Measurements from ENCODE around the gene SLC35F3.

The SLC35F3 gene

DNA sequence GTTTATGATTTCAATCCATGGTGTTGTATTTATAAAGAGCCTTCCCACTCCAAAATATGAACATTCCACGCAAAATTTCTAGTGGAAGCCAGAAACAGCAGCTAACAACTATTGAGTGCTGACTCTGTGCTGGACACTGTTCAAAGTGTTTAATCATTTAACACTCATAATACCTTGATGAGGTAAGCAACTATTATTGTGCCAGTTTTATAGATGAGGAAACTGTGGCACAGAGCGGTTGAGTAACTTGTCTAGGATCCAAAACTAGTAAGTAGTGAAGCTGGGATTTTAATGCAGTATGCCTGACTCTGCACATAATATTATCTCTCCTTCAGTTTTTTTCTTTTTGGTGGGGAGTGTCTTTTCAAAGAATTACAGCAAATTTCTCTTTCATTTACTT, 228.3 kb downstream of the SLC35F3 start:
- DNase-seq (ENCODE audit: low read depth), result no peak
- no peak overlapping the region for H3K4me3 ChIP-seq (ENCODE audit: low read depth, low read length)
- TF ChIP-seq, protein P1, sequence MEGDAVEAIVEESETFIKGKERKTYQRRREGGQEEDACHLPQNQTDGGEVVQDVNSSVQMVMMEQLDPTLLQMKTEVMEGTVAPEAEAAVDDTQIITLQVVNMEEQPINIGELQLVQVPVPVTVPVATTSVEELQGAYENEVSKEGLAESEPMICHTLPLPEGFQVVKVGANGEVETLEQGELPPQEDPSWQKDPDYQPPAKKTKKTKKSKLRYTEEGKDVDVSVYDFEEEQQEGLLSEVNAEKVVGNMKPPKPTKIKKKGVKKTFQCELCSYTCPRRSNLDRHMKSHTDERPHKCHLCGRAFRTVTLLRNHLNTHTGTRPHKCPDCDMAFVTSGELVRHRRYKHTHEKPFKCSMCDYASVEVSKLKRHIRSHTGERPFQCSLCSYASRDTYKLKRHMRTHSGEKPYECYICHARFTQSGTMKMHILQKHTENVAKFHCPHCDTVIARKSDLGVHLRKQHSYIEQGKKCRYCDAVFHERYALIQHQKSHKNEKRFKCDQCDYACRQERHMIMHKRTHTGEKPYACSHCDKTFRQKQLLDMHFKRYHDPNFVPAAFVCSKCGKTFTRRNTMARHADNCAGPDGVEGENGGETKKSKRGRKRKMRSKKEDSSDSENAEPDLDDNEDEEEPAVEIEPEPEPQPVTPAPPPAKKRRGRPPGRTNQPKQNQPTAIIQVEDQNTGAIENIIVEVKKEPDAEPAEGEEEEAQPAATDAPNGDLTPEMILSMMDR (IDR thresholded peaks at IDR 0.05; ENCODE audit: low read depth, low read length), result no peak
- TF ChIP-seq POLR2A (IDR thresholded peaks at IDR 0.05; ENCODE audit: extremely low read depth, insufficient read length), result no peak

- no peak overlapping the region for H3K4me3 ChIP-seq (ENCODE audit: low read depth, low read length)
- no peak for TF ChIP-seq MYC (IDR thresholded peaks at IDR 0.05; ENCODE audit: low read depth, low read length)
- no peak for TF ChIP-seq POLR2A (IDR thresholded peaks at IDR 0.05; ENCODE audit: extremely low read depth, insufficient read length)
- TF ChIP-seq, protein P2, sequence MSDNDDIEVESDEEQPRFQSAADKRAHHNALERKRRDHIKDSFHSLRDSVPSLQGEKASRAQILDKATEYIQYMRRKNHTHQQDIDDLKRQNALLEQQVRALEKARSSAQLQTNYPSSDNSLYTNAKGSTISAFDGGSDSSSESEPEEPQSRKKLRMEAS (IDR thresholded peaks at IDR 0.05; ENCODE audit: low read depth, low read length), result no peak
- TF ChIP-seq, protein P1 (IDR thresholded peaks at IDR 0.05; ENCODE audit: low read depth, low read length), result no peak
Observed at GRCh38 chr1:234134878-234135277, 230.4 kb downstream of the SLC35F3 start.

DNA sequence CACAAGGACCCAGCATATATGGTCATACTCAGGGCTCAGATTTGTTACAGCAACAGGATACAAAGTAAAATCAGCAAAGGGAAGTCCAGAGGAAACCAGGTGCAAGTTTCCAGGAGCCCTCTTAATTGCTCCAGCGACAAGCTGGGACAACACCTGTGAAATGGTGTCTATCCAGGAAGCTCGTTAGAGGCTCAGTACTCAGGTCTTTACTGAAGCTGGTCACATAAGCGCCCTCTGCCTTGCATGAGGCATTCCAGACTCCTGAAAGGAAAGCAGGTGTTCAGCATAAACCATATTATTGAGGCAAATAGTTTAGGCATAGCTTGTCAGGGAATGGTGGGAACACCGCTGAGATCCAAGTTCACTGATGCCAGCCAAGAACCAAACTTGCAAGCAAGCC, 231.0 kb downstream of the SLC35F3 start:
- no peak overlapping the region for H3K4me3 ChIP-seq (ENCODE audit: low read depth, low read length)
- no peak for DNase-seq (ENCODE audit: low read depth)
- TF ChIP-seq MYC (IDR thresholded peaks at IDR 0.05; ENCODE audit: low read depth, low read length) (no peak), POLR2A (IDR thresholded peaks at IDR 0.05; ENCODE audit: extremely low read depth, insufficient read length) (no peak)
- TF ChIP-seq, protein P1 (IDR thresholded peaks at IDR 0.05; ENCODE audit: low read depth, low read length), result no peak
- TF ChIP-seq, protein P2 (IDR thresholded peaks at IDR 0.05; ENCODE audit: low read depth, low read length), result no peak

More at GRCh38 chr1:234134878-234135277, 230.4 kb downstream of the SLC35F3 start:
- DNase-seq (ENCODE audit: low read depth), result no peak

- no peak for DNase-seq (ENCODE audit: low read depth)
- TF ChIP-seq, protein P1 (IDR thresholded peaks at IDR 0.05; ENCODE audit: low read depth, low read length), result no peak
- TF ChIP-seq, protein P2 (IDR thresholded peaks at IDR 0.05; ENCODE audit: low read depth, low read length), result no peak
- TF ChIP-seq MYC (IDR thresholded peaks at IDR 0.05; ENCODE audit: low read depth, low read length), result no peak
- TF ChIP-seq POLR2A (IDR thresholded peaks at IDR 0.05; ENCODE audit: extremely low read depth, insufficient read length), result no peak
- H3K4me3 ChIP-seq (ENCODE audit: low read depth, low read length), result no peak overlapping the region
Observed at GRCh38 chr1:234136073-234136472, 231.6 kb downstream of the SLC35F3 start.

DNA sequence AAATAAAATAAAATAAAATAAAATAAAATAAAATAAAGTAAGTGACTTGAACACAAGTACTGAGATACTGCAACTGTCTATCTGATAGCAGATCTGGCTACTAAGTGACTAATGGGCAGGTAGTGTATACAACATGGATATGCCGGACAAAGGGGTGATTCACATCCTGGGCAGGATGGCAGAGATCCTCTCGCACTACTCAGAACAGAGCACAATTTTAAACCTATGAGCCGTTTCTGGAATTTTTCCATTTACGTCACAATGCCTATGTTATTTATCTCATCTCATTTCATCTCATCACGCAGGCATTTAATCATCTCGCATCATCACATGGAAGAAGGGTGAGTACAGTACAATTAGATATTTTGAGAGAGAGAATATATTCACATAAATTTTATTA, 235.5 kb downstream of the SLC35F3 start:
- no peak for DNase-seq (ENCODE audit: low read depth)
- no peak overlapping the region for H3K4me3 ChIP-seq (ENCODE audit: low read depth, low read length)
- TF ChIP-seq, protein P2 (IDR thresholded peaks at IDR 0.05; ENCODE audit: low read depth, low read length), result no peak
- TF ChIP-seq POLR2A (IDR thresholded peaks at IDR 0.05; ENCODE audit: extremely low read depth, insufficient read length) (no peak), MYC (IDR thresholded peaks at IDR 0.05; ENCODE audit: low read depth, low read length) (no peak)
- TF ChIP-seq, protein P1 (IDR thresholded peaks at IDR 0.05; ENCODE audit: low read depth, low read length), result no peak

GRCh38 chr1:234140388-234140787, 235.9 kb downstream of the SLC35F3 start:
- TF ChIP-seq, protein P2 (IDR thresholded peaks at IDR 0.05; ENCODE audit: low read depth, low read length), result no peak
- TF ChIP-seq MYC (IDR thresholded peaks at IDR 0.05; ENCODE audit: low read depth, low read length) (no peak), POLR2A (IDR thresholded peaks at IDR 0.05; ENCODE audit: extremely low read depth, insufficient read length) (no peak)
- TF ChIP-seq, protein P1 (IDR thresholded peaks at IDR 0.05; ENCODE audit: low read depth, low read length), result no peak
- no peak overlapping the region for H3K4me3 ChIP-seq (ENCODE audit: low read depth, low read length)
- no peak for DNase-seq (ENCODE audit: low read depth)

Measured in NB4 (cell line).